ENCODE results near the gene RPL36. TPM values are rescaled to one million over a fixed set of nuclear protein-coding genes. Genes with fewer than 3 reads are reported as not detected.

RPL36 gene
- 225 and 320 TPM in 2 replicates for total RNA-seq

GRCh38 chr19:5690125-5690954, at the start of gene RPL36:
Gene RPL36 (plus strand): TSS chr19:5690295. CDS start chr19:5690508, 213 bp downstream.

GRCh38 chr19:5680437-5681368, 9.4 kb upstream of the RPL36 start, which contains the start of the genes HSD11B1L and MICOS13:
Gene HSD11B1L (plus strand): TSS chr19:5681027. CDS start chr19:5684833, 3,806 bp downstream.
Gene MICOS13 (minus strand): TSS chr19:5680516. CDS start chr19:5680486, 30 bp downstream.

GRCh38 chr19:5719961-5720790, 30.1 kb downstream of the RPL36 start, which contains the start of the genes CATSPERD and LONP1:
Gene CATSPERD (plus strand): TSS chr19:5720637. CDS start chr19:5720738, 101 bp downstream.
Gene LONP1 (minus strand): TSS chr19:5720146. CDS start chr19:5720132, 14 bp downstream.

Other genes with a start within 250 kb of the RPL36 start
- gene ZNRF4, start 234.9 kb upstream of the RPL36 start, total RNA-seq = not detected in 2 replicates
- gene TINCR, start 122.3 kb upstream of the RPL36 start, total RNA-seq = 6.2 and 14.1 TPM in 2 replicates
- gene SAFB2, start 67.5 kb upstream of the RPL36 start, total RNA-seq = 20.3 and 36.9 TPM in 2 replicates
- gene SAFB, start 67.2 kb upstream of the RPL36 start, total RNA-seq = 31.7 and 61.6 TPM in 2 replicates
- gene MICOS13, start 9.8 kb upstream of the RPL36 start, total RNA-seq = 33.0 and 38.8 TPM in 2 replicates
- 13.0 and 20.8 TPM in 2 replicates for gene HSD11B1L, start 9.3 kb upstream of the RPL36 start, total RNA-seq
- gene LONP1, start 29.9 kb downstream of the RPL36 start, total RNA-seq = 46.7 and 73.9 TPM in 2 replicates
- under 0.01 TPM in 1 of 2 replicates, not detected in the other for gene CATSPERD, start 30.3 kb downstream of the RPL36 start, total RNA-seq
- 0.79 TPM in 1 of 2 replicates, not detected in the other for gene PRR22, start 94.5 kb downstream of the RPL36 start, total RNA-seq
- gene DUS3L, start 100.9 kb downstream of the RPL36 start, total RNA-seq = 17.7 and 31.7 TPM in 2 replicates
- 0.65 and 1.2 TPM in 2 replicates for gene NRTN, start 114.8 kb downstream of the RPL36 start, total RNA-seq
- under 0.01 TPM in 1 of 2 replicates, not detected in the other for gene FUT6, start 149.4 kb downstream of the RPL36 start, total RNA-seq
- not detected in 2 replicates for gene FUT3, start 161.2 kb downstream of the RPL36 start, total RNA-seq
- gene FUT5, start 180.2 kb downstream of the RPL36 start, total RNA-seq = not detected in 2 replicates
- gene NDUFA11, start 213.5 kb downstream of the RPL36 start, total RNA-seq = 266 and 387 TPM in 2 replicates
- 14.9 and 15.5 TPM in 2 replicates for gene VMAC, start 214.6 kb downstream of the RPL36 start, total RNA-seq
- 155 and 543 TPM in 2 replicates for gene CAPS, start 224.0 kb downstream of the RPL36 start, total RNA-seq

Data from placental epithelial cell (primary cell).